GM20000 (cell line): Measurements from ENCODE around the gene NID1.

Source experiments
- DNase-seq: peaks from one replicate; pipeline ENCODE4 v3.0.0; 2012; ENCODE audit warnings: low spot score
- TF ChIP-seq, protein P1 (sequence below): IDR thresholded peaks from 2 replicates; pipeline ENCODE4 v1.5.1; 2012; ENCODE audit warnings: mild to moderate bottlenecking, control low read depth; ENCODE audit errors: extremely low read depth, missing control alignments

Gene NID1

DNA sequence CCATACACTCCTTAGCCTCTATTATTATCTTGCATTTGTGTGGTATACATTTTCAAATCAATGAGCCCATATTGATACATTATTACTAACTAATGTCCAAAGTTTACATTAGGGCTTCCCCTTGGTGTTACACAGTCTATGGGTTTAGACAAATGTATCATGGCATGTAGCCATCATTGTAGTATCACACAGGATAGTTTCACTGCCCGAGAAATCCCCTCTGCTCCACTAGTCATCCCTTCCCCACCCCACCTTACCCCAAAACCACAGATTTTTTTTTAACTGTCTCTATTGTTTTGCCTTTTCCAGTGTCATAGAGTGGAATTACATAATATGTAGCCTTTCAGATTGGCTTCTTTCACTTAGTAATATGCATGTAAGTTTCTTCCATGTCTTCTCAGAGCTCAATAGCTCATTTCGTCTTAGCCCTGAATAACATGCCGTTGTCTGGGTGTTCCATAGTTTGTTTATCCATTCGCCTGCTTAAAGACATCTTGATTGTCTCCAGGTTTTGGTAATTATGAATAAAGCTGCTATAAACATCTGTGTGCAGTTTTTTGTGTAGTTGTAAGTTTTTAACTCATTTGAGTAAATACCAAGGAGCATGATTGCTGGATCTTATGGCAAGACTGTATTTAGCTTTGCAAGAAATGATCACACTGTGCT, 111.8 kb downstream of the NID1 start:
- DNase-seq: peak; percentile 50
- TF ChIP-seq, protein P1, sequence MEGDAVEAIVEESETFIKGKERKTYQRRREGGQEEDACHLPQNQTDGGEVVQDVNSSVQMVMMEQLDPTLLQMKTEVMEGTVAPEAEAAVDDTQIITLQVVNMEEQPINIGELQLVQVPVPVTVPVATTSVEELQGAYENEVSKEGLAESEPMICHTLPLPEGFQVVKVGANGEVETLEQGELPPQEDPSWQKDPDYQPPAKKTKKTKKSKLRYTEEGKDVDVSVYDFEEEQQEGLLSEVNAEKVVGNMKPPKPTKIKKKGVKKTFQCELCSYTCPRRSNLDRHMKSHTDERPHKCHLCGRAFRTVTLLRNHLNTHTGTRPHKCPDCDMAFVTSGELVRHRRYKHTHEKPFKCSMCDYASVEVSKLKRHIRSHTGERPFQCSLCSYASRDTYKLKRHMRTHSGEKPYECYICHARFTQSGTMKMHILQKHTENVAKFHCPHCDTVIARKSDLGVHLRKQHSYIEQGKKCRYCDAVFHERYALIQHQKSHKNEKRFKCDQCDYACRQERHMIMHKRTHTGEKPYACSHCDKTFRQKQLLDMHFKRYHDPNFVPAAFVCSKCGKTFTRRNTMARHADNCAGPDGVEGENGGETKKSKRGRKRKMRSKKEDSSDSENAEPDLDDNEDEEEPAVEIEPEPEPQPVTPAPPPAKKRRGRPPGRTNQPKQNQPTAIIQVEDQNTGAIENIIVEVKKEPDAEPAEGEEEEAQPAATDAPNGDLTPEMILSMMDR: no peak

DNA sequence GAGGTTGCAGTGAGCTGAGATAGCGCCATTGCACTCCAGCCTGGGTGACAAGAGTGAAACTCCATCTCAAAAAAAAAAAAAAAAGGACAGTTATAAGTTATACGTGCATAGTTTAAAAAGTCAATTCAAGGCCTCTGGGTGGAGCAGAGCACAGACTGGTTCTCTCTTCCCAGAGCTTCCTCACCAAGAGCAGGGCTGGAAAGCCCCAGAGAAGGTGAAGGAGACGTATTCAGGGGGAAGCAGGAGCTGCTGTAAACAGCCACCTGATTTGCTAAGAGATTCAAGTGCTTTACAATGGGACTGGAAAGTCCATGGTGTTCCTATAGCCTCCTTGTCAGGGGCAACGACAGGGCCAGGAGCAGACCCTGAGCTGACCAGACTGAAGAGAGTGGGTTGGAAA, 113.2 kb downstream of the NID1 start:
- TF ChIP-seq, protein P1: no peak
- DNase-seq: no peak

DNA sequence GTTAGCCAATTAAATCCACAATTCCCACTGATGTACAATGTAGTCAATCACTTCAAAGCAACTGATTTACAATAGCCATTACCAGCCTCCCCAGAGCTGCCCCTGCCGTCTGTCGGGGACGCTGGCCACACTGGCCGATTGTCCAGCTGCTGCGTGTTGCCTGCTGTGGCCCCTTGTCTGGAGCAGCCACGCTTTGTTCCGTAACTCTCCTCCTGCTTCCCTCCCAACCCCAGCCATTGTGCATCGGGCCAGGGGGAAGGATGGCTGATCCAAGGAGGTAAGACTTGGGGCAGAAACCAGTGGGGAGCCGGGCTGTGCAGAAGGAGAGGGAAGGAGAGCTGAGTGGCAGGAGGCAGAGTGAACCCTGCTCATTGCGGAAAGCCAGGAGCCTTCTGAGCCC, 114.6 kb downstream of the NID1 start:
- DNase-seq: no peak
- TF ChIP-seq, protein P1: no peak

DNA sequence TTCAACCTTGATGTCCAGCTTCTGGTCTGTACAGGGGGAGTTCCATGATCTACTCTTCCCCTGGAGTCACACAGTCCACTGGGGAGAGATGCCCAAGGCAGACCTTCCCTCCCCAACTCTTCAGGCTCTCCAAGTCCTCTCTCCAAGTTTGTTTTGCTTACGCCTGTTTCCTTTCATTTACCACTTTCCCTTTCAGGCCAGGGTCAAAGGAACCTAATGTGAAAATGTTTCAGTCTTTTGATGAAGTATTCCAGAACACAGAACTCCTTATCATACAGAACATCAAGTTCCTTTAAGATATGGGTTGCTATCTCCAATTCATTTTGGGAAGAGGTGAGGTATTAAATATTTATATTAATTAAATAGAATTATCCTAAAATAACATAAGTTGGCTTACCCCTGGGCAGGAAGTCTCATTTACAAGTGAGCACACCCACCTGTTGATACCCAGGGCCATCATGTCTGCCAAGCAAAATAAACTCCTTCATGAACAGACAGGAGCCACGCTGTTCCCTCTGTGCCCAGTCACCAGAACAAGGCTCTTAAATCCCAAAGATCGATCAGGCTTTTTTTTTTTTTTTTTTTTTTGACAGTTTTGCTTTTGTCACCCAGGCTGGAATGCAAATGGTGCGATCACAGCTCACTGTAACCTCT, 116.0 kb downstream of the NID1 start:
- no peak for DNase-seq
- TF ChIP-seq, protein P1: no peak

DNA sequence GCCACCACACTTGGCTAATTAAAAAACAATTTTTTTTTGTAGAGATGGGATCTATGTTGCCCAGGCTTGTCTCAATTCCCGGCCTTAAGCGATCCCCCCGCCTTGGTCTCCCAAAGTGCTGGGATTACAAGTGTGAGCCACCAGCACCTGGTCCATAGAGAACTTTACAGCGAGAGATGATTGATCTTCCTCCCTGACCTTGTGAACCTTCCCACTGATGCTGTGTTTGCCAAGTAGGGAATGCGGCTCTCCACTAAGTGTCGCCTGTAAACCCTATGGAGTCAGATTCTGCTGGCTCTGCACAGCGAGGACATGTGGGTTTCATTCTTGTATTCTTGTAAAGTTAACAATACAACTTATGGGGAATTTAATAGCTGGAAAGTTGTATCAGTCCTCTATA, 116.9 kb downstream of the NID1 start:
- DNase-seq: no peak
- TF ChIP-seq, protein P1: no peak

DNA sequence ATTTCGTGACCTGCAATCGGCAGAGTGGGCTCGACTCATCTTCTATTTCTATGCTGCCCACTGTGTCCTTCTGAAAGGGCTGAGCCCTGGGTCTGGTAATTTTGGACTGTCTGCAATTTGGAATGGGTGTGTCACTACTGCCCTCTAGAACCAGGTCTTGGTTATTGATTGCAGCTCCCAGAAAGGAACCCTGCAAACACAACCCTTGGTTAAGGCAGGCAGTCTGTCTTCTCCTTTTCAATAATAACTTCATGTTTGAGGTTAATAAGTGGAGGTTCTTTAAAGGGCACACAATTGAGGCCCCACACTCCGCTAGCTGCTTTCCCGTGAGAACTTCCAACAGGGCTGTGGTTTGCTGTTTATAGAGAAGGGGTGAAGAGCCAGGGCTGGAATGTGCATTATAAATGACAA, 118.3 kb downstream of the NID1 start:
- DNase-seq: peak; percentile 64
- TF ChIP-seq, protein P1: no peak

DNA sequence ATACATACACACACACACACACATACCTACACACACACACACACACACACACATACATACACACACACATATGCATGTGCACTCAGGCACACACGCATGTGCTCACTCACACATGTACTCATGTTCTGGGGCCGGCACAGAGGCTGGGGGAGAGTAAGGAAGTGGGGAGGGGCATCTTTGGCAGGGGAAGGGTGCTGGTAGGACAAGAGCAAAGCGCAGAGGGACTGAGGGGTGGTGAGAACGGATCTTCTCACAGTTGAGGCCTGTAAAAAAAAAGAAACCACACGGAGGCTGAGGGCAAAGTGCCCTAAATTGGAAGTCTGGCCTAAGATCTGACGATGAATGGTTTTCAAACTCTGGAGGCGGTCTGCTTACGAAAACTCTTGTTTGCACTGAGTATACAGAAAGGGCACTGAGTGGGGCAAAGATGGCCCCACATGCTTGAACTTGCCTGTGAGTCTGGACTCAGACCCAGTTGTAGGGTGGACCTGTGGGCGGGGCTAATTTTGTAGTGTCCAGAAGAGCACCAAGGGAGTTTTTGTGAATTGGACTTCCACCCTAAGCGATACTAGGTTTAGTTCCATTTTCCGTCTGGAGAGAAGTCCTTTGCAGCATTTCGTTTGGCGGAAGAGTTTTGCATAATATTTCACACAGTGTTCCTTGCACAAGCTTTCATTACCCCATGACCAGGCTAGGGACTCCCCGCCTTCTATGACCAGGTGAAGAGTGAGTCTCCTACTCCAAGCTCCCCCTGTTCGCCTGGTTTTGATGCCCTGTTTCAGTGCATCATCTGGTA, 118.9 kb downstream of the NID1 start:
- peak; percentile 56 for DNase-seq

More for the DNA sequence above, 118.9 kb downstream of the NID1 start:
- TF ChIP-seq, protein P1: no peak
